Stimulated activated CD8-positive, alpha-beta memory T cell treated with anti-CD3 and anti-CD28 coated beads, Interleukin-7, amount 100 ng/mL, for 4 hours (primary cell): Measurements from ENCODE around the gene GRID1.

Source experiments
- DNase-seq, 2 donors: peaks; one replicate each; pipeline ENCODE4 v3.0.0-alpha.2; 2020; ENCODE audit warnings: low read depth in 2 of 2

GRID1 gene

DNA sequence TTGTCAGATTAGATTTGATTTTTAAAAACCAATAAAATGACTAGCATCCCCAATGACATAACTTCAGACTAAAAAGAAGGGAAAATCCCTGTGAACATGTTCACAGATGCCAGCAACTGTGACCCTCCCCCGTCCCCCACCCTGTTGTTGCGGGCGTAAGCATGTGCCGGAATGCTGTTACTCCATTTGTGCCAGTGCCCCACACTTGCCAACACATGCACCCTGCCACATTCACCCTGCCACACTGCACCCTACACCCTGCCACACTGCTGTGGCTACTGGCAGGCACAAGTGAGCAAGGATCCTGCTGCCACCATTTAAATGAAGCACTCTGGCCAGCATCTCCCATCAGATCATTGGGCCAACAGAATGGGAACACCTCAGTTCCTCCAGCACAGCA lies 540.2 kb downstream of the GRID1 start:
- no peak for DNase-seq

DNA sequence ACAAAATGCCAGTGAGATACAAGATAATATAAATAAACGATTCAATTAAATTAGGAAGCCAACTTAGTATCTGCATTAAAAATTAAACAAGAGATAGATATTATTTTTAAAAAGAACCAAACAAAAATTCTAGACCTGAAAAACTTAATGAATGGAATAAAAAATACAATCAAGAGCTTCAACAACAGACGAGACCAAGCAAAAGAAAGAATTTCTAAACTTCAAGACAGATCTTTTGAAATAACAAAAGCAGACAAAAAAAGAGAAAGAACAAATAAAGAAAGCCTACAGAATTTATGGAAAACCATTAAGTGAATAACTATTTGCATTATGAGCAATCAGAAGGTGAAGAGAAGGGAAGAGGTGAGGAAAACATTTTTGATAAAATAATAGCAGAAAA lies 555.2 kb downstream of the GRID1 start:
- no peak for DNase-seq

DNA sequence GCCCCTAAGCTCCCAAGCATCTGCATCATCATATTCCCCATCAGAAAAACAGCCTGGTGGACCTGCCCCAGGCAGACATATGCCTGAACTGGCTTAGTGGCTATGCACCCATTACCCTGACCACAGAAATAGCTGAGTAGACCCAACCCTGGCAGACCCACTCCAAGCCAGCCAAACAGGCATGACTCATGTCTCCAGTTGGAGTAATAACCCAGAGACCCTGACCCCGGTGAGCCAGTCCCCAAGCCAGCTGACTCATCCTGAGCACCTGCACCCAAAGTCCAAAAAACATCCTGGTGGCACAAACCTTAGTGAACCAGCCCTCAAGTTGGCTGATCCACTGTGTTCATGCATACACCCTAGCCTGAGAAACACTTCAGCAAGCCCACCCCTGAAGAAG lies 555.9 kb downstream of the GRID1 start:
- no peak for DNase-seq

DNA sequence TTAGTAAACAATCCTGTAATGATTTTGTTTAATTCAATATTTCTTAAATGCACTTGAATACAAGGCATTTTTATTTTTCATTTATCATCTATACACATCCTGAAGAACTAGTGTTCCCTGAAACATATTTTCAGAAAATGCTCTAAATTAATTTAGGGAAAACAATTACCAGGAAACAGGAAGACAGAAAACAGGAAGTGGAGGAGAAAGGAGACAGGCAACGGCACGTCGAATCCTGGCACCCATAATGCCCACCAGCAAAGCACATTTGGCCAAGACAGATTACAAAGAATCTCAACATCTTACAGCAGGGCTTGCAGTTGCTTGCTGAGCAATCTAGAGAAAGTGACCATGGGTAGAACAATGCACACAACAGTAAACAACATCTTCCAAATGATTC lies 571.1 kb downstream of the GRID1 start:
- DNase-seq: no peak

GRCh38 chr10:85794553-85794952 lies 572.0 kb downstream of the GRID1 start:
- DNase-seq: no peak

DNA sequence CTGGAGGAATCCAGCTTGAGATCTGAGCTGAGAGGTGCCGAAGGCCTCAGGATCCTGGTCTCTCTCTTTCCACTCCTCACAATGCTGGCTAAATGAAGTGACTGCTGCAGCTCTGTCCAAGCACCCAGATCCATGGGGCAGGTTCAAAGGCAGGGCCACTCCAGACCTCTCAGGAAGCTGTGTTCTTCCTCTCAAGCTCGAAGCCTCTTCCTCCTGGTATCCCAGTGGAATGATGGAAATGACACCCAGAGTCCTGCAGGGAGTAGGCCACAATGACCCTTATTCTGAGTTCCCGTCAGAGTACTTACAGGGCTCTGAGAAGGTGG lies 574.1 kb downstream of the GRID1 start:
- DNase-seq: no peak

GRCh38 chr10:85791818-85792532 lies 574.6 kb downstream of the GRID1 start:
- no peak for DNase-seq

GRCh38 chr10:85789982-85790789 lies 576.4 kb downstream of the GRID1 start:
- no peak for DNase-seq

DNA sequence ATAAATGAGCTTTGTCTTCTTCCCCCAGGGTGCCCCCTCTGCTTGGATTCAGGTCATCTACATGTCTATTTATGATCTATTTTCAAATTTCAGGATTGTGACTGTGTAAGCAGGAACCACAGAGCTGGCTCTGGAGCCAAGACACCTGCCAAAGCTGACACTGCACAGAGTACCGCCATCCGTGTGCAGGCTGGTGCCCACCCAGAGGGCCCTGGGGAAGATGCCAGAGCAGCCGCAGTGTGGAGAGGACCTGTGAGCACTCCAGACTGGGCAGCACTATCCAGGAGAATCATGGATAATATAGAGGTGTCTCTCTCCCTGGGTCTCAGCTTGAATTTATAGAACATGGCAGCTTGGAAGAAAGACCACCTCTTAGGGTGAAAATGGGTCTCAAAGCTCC lies 577.5 kb downstream of the GRID1 start:
- DNase-seq: no peak

GRCh38 chr10:85788570-85788969 lies 578.0 kb downstream of the GRID1 start:
- DNase-seq: no peak

DNA sequence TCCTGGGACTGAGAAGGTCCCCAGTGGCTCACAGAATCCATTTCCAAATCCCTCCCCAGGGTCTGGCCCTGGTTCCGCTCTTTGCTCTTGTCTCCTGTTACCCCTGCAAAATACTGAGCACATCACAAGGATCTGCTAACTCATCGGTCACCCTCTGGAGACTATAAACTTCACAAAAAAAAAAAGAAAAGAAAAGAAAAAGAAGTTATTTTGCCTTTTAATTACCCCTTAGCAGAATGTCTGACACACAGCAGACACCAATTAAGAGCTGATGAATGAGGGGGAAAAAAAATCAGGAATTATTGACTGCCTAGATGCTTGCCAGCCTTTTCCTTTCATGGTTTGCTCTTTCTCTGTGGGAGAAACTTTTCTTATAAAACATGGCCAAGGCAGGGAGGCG lies 578.7 kb downstream of the GRID1 start:
- no peak for DNase-seq

- no peak for DNase-seq
Observed at GRCh38 chr10:85787393-85787792, 579.2 kb downstream of the GRID1 start.

- DNase-seq: no peak
Observed at GRCh38 chr10:85786401-85786899, 580.1 kb downstream of the GRID1 start.

DNA sequence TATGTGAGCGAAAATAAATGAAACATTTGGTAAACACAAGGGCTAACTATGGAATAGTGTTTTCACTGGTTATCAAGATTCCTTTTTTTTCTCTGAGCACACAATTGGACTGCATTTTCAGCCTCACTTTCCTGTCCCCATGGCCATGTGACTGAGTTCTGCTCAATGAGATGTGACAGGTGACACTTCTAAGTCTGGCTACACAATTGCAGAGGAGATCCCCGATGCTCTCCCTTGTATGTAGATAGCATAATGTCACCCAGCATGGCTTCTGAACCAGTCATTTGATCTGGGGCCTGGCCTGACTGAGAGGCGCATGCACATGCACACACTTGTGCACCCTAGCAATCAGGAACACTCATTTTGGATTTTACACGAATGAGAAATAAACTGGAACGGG lies 581.8 kb downstream of the GRID1 start:
- DNase-seq: no peak

DNA sequence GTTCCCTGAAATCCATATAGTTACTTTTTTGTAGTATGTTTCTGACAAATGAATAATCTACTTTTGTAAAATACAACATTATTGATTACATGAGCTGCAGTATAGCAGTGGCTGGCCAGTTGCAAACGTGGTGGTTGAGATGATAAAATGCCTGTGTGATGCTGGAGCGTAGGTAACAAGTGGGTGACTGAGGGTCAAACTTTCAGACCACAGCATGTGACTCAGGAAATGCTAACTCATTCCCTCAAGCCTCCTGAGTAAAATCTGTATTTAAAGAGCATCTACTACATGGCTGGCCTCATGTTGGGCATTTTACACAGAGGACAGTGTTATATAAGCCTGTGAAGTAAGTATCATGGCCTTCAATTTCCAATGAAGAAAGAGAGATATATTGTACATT lies 585.2 kb downstream of the GRID1 start:
- no peak for DNase-seq

DNA sequence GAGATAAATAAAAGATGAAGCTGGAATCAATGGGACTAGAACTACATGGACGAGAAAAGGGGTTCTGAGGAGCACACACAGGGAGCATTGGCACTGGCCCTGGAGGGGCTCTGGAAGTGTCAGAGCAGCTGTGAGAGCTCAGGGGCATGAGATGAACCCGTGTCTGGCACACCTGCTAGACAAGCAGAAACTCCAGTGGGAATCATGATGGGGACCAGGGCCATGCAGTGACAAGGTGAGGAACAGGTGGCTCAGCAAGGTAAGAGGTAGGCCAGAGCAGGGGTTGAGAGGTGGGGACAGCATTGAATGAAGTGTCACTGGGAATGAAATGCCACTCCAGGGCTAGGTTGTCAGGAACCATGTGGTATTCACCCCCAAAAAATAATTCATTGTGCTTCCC lies 588.5 kb downstream of the GRID1 start:
- DNase-seq: no peak

GRCh38 chr10:85767891-85768290 lies 598.7 kb downstream of the GRID1 start:
- DNase-seq: no peak

- DNase-seq: no peak
Observed at GRCh38 chr10:85764108-85764507, 602.5 kb downstream of the GRID1 start.

DNA sequence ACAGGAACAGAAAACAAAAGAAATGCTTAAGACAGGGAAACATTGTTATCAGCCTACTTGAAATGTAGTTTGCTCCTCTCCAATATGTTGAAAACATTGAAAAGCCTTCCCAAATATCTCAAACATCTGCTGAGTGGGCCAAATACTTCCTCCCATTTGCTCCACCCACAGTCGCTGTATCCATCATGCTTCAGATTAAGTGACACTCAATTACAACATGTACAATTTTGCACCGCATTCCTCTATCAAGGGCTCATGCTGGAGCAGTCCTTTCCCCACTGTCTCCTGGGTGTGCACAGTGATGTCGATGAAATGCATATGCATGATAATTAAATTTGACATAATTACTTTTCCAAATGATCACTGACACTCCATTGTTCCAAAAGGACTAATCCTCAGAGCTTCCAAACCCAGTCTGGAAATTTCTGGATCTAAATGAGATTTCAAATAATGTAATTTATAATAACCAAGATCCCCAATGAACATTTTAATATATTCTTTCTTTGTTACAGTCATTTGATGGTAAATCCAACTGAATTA lies 604.6 kb downstream of the GRID1 start:
- no peak for DNase-seq

DNA sequence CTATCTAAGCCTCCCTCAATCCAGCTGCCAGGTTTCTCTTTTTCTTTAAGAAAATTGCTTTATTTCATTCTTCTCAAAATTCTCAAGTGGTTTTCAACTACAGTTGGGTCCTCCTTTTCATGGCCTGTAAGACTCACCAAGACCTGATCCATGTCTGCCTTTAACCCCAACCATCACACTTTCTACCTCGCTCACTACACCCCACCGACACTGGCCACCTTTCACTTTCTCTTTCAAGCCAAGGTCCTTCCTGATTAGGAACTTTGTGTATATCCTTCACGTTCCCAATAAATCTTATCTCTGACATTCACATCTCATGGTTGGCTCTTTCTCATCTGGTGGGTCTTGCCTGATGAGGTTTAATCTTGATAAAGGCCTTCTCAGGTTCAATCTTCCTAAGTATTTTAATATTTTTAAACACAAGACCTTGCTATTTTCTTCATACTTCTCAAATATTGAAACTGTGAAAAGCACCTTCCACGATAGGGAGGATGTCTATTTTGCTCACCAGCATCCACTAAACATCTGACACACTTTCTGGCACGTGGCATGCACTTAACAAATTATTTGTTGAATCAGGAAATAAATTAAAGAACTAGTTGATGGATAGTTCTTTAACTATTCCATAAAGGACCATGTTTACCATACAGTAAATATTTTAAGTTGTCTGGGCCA lies 624.8 kb downstream of the GRID1 start:
- no peak for DNase-seq

GRCh38 chr10:85735997-85736396 lies 630.6 kb downstream of the GRID1 start:
- DNase-seq: no peak

DNA sequence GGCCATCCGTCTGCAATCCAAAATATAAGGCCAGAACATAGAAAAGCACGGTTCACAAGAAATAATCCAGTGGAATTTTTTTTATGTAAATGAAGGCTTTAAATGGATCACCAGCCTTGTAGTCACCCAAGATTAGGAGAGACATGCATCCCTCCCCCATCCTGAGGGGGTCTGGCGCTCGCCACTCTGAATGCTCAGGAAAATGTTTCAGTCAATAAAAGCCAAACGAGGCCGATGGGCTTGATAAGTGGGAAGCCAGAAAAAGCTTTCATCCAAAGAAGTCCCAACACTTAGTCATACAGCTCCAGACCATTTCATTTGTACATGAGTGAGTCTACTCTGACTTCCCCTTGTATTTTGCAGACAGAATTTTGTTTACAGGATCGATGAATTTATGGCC lies 631.8 kb downstream of the GRID1 start:
- DNase-seq: no peak

DNA sequence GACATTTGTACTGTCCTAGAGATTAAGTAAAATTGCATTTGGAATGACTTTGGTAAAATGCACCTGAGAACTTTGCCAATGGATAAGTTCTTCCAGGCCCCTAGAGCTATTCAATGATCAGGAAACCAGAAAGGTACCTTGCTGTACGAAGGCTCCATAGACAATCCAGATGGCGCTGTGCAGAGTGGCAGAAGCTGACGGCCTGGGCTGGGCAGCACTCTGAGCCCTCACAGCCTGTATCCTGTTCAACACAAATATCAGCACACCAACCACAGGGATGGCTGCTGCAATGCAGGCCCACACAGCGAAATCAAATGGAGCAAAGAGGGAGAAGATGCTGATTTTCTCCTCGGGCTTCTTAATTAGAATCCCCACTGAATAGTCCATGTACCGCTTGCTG lies 642.4 kb downstream of the GRID1 start:
- no peak for DNase-seq
